HEK293T (cell line): ENCODE measurements around the gene APOL3.

Experiments
- BHLHE40 ChIP-seq: fragments of 450-650 bp; IDR thresholded peaks from 2 replicates; pipeline ENCODE4 v1.6.1; 2016; ENCODE audit warnings: mild to moderate bottlenecking, moderate library complexity, borderline replicate concordance
- ELF4 ChIP-seq: fragments of 450-650 bp; IDR thresholded peaks from 2 replicates; pipeline ENCODE4 v1.6.1; 2017; ENCODE audit warnings: antibody characterized with exemption
- FOXK2 ChIP-seq: fragments of 450-650 bp; IDR thresholded peaks from 2 replicates; pipeline ENCODE4 v1.6.1; 2016; ENCODE audit warnings: mild to moderate bottlenecking
- FOXM1 ChIP-seq: fragments of 450-650 bp; IDR thresholded peaks from 2 replicates; pipeline ENCODE4 v1.6.1; 2017; ENCODE audit warnings: mild to moderate bottlenecking, borderline replicate concordance
- HDGF ChIP-seq: fragments of 450-650 bp; IDR thresholded peaks from 2 replicates; pipeline ENCODE4 v1.6.1; 2017; ENCODE audit warnings: antibody characterized with exemption, borderline replicate concordance
- LEF1 ChIP-seq: fragments of 450-650 bp; IDR thresholded peaks from 2 replicates; pipeline ENCODE4 v1.6.1; 2017; ENCODE audit warnings: mild to moderate bottlenecking, borderline replicate concordance
- SUZ12 ChIP-seq: fragments of 450-650 bp; IDR thresholded peaks from 2 replicates; pipeline ENCODE4 v1.6.1; 2016; ENCODE audit warnings: mild to moderate bottlenecking
- TARDBP ChIP-seq: fragments of 450-650 bp; IDR thresholded peaks from 2 replicates; pipeline ENCODE4 v1.6.1; 2016

- TF ChIP-seq BHLHE40 = no peak
- no peak for TF ChIP-seq FOXM1
- TF ChIP-seq LEF1 = no peak
- no peak for TF ChIP-seq ELF4
- TF ChIP-seq SUZ12 = no peak
- TF ChIP-seq TARDBP = no peak
- no peak for TF ChIP-seq FOXK2
- TF ChIP-seq HDGF = no peak
Measured at GRCh38 chr22:36155702-36156101, 4.9 kb downstream of the APOL3 start.
